Hematopoietic multipotent progenitor cell treated with erythropoietin and hydrocortisone succinate and interleukin-3 and kit ligand, for 17 days (in vitro differentiated cells): ENCODE measurements around the gene TMEM167B.
"Not testable (repeated sequence)": the region's sequence is repeated elsewhere in the genome, so short reads cannot be mapped to it uniquely, and the experiment has no call there.

Experiments
- DNase-seq: peaks from one replicate; pipeline ENCODE4 v3.0.0-alpha.2; 2015; ENCODE audit warnings: low spot score

Gene TMEM167B

DNA sequence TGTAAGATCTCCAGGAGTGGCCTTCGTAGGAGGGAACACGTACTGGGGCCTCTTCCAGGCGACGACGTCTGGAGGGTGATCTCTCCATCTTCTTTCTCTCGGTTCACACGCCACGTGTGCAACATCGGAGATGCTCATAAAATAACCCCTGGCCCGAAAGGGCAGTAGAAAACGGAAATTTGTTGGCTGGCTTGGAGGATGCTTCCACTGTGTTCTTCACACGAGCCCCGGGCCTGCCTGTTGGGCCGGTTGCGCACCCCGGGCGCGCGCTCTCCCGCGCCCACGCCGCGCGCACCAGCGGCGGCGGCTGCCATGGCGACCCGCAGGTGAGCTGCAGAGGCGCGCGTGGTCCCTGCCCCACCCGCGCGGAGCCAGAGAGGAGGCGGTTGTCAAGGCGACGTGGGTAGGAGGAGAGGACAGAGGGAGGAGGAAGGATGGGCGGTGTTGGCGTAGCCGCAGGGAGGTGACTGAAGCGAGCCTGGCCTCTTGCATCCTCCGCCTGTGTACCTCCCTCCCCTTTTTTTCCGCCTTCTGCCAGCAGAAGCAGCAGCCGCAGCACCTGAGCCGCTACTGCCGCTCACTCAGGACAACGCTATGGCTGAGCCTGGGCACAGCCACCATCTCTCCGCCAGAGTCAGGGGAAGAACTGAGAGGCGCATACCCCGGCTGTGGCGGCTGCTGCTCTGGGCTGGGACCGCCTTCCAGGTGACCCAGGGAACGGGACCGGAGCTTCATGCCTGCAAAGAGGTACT is 23.2 kb downstream of the TMEM167B start, which contains the start of gene ELAPOR1:
TSS of gene ELAPOR1 (plus strand) at position 526 of the 752 bp plus-strand sequence. CDS start at position 595, 69 bp downstream.
- DNase-seq, result no peak

GRCh38 chr1:109114342-109114674 is 23.7 kb downstream of the TMEM167B start:
- DNase-seq, result no peak

- no peak for DNase-seq
Measured at GRCh38 chr1:109115685-109116084, 25.1 kb downstream of the TMEM167B start.

DNA sequence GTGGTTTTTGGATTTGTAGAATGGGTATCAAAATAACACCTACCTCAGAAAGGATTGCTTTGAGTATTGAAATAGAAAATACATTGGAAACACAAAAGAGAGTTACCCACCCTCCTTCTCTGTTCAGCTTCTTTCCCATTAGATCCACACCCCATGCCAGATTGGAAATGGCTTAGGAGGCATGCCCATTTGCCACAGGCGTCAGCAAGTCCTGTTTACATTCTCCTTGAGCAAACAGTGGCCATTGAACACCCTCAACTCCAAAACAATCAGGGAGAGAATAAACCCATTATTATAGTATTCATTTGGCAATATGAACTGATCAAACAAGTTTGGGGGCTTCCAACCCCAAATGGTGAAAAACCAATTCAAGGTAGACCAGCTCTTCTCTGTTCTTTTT is 25.7 kb downstream of the TMEM167B start:
- DNase-seq, result no peak

DNA sequence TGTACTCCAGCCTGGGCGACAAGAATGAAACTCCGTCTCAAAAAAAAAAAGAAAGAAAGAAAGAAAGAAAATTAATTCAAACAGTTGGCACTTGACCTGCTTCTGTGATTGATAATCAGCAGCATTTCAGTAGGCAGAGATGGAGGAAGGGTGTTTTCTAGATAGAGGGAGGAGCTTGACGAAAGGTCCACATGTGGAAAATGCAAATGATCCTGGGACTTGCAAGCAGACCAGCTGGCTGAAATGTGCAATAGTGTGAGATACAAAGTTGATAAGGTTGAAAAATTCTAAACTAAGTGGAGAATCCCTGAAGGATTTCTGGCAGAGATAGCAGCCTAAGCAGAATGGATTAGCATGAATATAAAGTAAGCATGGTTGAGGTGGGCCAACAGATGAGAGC is 27.5 kb downstream of the TMEM167B start:
- DNase-seq, result no peak

- no peak for DNase-seq
Measured at GRCh38 chr1:109120356-109120755, 29.8 kb downstream of the TMEM167B start.

DNA sequence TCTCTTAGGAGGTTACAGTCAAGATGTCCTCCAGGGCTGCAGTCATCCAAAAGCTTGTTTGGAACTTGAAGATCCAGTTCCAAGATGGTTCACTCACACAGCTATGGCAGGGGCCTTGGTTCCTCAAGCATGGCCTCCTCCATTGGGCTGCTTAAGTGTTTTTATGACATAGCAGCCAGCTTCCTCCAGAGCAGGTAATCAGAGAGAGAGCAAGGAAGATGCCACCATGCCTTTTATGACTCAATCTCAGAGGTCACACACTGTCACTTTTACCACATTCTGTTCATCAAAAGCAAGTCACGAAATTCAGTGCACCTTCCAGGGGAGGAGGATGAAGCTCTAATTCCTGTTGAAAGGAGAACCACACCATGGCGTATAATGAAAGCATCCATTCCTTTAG is 40.5 kb downstream of the TMEM167B start:
- no peak for DNase-seq

DNA sequence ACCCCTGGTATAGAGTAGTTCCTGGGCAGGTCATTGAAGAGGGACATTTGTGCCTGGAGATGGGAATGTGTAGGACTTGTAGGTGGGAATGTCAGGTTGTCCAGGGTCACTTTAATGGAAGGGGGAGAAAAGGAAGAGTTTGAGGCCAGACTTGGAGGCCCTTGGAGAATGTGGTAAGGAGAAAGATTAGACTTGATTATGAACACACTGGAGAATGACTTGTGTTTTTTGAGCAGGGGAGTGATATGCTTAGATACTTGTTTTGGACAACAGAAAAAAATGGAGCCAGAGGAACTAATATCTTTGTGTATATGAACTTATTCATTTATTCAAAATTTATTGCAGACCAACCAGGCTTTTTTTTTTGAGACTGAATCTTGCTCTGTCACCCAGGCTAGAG is 41.2 kb downstream of the TMEM167B start:
- no peak for DNase-seq

DNA sequence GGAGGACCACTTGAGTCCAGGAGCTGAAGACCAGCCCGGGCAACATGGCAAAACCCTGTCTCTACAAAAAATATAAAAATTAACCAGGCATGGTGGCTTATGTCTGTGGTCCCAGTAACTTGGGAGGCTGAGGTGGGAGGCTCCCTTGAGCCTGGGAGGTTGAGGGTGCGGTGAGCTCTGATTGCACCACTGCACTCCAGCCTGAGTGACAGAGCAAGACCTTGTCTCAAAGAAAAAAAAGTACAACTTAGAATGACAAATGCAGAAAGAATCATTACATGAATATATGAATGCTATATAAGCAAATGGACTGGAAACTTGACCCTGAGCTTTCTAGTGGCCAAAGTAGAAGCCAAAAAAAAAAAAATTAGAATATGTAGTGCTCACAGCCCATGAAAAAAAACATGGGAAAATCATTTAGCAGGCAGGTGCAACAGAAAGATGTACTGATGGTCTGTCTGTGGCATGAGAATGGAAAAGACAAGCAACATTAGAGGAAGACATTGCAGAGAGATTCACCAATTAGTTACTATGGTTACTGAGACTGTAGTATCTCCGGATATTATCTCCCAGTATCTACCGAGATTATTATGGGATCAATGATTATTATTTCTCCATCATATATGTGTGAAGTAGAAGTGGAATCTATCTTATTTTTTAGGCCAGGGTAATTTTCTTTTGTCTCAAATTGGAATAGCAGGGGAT is 42.6 kb downstream of the TMEM167B start:
- DNase-seq, result no peak

DNA sequence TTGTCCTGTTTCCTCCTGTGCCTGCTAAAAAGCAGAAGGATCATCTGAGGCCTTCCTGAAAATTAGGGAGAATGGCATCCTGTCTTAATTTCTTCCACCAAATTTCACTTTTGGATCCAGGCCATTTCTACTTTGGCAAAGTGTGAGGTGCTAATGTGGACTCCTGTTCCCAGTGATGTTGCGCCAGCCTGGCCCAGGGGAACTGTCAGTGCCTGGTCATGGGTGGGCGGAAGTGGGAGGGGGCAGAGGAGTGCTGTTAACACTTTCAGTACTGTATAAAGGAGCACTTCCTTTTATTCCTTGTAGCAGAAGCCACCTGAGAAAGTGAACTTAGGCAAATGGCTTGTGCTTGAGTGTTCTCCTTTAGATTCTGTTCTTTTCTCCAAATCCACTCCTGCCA is 43.3 kb downstream of the TMEM167B start:
- no peak for DNase-seq

GRCh38 chr1:109134423-109134822 is 43.9 kb downstream of the TMEM167B start:
- peak; percentile 69 for DNase-seq

- no peak for DNase-seq
Measured at GRCh38 chr1:109135940-109136339, 45.4 kb downstream of the TMEM167B start.

DNA sequence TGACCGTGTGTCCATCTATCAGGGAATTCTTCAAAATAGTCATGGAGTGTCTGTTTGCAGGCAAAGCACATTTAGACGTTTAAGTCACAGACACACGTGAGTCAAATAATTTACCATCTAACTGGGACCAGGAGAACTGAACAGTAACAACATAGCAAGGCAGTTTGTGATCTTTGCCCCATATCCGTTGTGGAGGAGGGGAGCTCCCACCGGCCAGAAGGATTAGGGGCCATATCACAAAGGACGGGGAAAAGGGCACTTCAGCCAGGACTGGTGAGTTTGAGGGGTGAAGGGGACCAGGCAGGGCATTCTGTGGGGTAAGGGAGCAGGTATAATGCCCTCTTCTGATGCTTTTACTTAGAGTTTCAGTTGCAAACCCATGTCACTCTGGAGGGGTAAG is 46.2 kb downstream of the TMEM167B start:
- no peak for DNase-seq

DNA sequence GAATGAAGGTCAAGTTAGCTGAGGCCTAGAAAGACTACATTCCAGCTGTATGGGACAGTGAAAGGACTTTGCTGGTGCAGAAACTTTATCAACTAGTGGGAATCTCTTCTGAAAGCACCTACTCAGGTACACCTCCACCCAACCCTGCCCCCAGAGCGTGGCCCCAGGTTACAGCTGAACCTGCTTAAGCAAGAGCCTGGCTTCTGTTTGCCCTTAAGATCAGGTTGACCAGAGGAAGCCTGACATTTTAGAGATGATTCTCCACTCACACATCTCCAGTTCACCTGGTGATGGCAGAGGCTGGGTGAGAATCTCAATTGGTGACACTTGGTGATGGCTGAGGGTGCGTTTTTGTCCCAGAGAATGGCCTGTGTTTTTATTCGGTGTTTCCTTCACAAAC is 47.4 kb downstream of the TMEM167B start:
- DNase-seq, result no peak

DNA sequence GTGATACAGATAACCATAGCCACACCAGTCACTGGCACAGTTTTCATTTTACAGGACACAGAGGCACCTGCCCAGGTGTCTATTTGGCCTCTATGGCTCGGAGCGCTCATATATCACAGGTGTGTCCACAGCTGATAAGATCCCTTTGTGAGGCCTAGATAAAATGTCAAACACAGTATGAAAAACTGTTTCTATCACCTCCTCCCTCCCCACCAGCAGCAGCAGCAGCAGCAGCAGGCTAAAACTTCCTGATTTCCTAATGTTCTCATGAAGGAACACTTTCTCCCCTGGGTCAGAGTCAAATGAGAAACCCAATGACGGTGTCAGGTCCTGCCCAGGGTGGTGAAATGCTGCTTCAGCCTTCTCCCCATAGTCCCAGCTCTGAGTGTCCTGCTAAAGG is 47.8 kb downstream of the TMEM167B start:
- DNase-seq, result no peak

- DNase-seq, result no peak
Measured at GRCh38 chr1:109140392-109140791, 49.8 kb downstream of the TMEM167B start.

DNA sequence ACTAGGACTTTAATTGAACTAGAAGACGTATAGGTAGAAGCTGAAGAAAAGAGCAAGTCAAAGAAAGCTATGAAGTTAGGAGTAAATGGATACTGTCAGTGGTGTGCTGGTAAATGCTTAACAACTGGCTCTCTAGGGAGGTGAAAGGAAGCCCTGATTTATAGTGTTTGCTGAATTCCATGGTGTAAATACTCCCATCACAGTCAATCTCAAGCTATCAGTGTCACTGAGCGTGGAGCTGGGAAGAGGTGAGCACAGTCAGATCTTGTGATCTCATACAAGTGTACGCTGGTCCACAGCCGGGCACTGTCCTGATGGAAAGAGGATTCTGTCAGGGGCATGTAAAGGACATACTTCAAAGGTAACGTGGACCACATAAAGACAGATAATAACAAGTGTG is 51.7 kb downstream of the TMEM167B start:
- DNase-seq, result no peak

DNA sequence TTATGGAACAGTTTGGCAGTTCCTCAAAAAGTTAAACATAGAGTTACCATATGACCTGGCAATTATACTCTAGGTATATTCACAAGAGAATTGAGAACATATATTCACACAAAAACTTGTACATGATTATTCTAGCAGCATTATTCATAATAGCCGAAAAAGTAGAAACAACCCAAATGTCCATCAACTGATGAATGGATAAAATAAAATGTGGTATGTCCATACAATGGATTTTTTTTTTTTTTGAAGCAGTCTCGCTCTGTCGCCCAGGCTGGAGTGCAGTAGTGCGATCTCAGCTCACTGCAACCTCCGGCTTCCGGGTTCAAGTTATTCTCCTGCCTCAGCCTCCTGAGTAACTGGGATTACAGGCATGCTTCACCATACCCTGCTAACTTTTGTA is 52.2 kb downstream of the TMEM167B start:
- not testable (repeated sequence) for DNase-seq
